ENCODE data around the gene KLHL35.

GRCh38 chr11:75403983-75404658 is 28.9 kb downstream of the KLHL35 start:
- TF ChIP-seq CTCF (IDR thresholded peaks at IDR 0.05) (no peak), POLR2AphosphoS5 (IDR thresholded peaks at IDR 0.05) (no peak), POLR2A (IDR thresholded peaks at IDR 0.05) (no peak)

Measured in stomach (tissue), 4 donors.